Mesenchymal stem cell (in vitro differentiated cells and primary cell): ENCODE data around the gene SLC45A2.
"Not testable (repeated sequence)": the region's sequence is repeated elsewhere in the genome, so short reads cannot be mapped to it uniquely, and the experiment has no call there.

ENCODE experiments used
- DNase-seq: peaks from one replicate; pipeline ENCODE4 v3.0.0-alpha.2; 2013
- H2AFZ ChIP-seq: one replicate; pipeline ENCODE4 v1.6.1; 2013; ENCODE audit warnings: low read depth, mild to moderate bottlenecking, control low read depth, inconsistent platforms, low read length, moderate library complexity
- H2AK5ac ChIP-seq: 2 replicates; pipeline ENCODE4 v1.6.1; 2013; ENCODE audit warnings: low read length, moderate library complexity, mild to moderate bottlenecking, inconsistent platforms; ENCODE audit not compliant: severe bottlenecking
- H2BK120ac ChIP-seq: one replicate; pipeline ENCODE4 v1.6.1; 2013; ENCODE audit warnings: low read depth, mild to moderate bottlenecking, inconsistent platforms, low read length, moderate library complexity
- H2BK12ac ChIP-seq, 2 experiments: one replicate each; pipeline ENCODE4 v1.6.1; 2013; ENCODE audit warnings: inconsistent platforms in 2 of 2, low read length in 2 of 2, mild to moderate bottlenecking in 2 of 2, moderate library complexity in 2 of 2, control low read depth in 1 of 2
- H2BK15ac ChIP-seq: one replicate; pipeline ENCODE4 v1.6.1; 2013; ENCODE audit warnings: mild to moderate bottlenecking, low read depth, inconsistent platforms; ENCODE audit not compliant: poor library complexity, severe bottlenecking
- H2BK5ac ChIP-seq: 2 replicates; pipeline ENCODE4 v1.6.1; 2013; ENCODE audit warnings: low read depth, mild to moderate bottlenecking, low read length, control low read depth, inconsistent platforms; ENCODE audit not compliant: poor library complexity, severe bottlenecking
- H3K14ac ChIP-seq, 2 experiments: one replicate each; pipeline ENCODE4 v1.6.1; 2013; ENCODE audit warnings: inconsistent platforms in 2 of 2, low read length in 2 of 2, control low read depth in 1 of 2, mild to moderate bottlenecking in 1 of 2, moderate library complexity in 1 of 2
- H3K18ac ChIP-seq, 2 experiments: one replicate each; pipeline ENCODE4 v1.6.1; 2013; ENCODE audit warnings: inconsistent platforms in 2 of 2, low read length in 2 of 2, control low read depth in 1 of 2, low read depth in 1 of 2, mild to moderate bottlenecking in 1 of 2
- H3K23ac ChIP-seq, 2 experiments: one replicate each; pipeline ENCODE4 v1.6.1; 2013; ENCODE audit warnings: inconsistent platforms in 2 of 2, low read length in 2 of 2, mild to moderate bottlenecking in 2 of 2, moderate library complexity in 2 of 2, control low read depth in 1 of 2
- H3K27ac ChIP-seq: 2 replicates; pipeline ENCODE4 v1.5.1; 2013; ENCODE audit warnings: mild to moderate bottlenecking, moderate library complexity, low read length, control low read depth, inconsistent platforms; ENCODE audit not compliant: poor library complexity, severe bottlenecking
- H3K27me3 ChIP-seq, 2 experiments: 2 replicates each; pipeline versions ENCODE4 v1.6.1 to v1.7.0; 2013; ENCODE audit warnings: low read length in 2 of 2, mild to moderate bottlenecking in 2 of 2, moderate library complexity in 2 of 2, control low read depth in 1 of 2, inconsistent platforms in 1 of 2; ENCODE audit not compliant: control insufficient read depth in 1 of 2, insufficient read depth in 1 of 2
- H3K36me3 ChIP-seq, 2 experiments: 2 replicates each; pipeline versions ENCODE4 v1.6.1 to v1.7.0; 2013; ENCODE audit warnings: low read length in 2 of 2, control low read depth in 1 of 2, inconsistent platforms in 1 of 2, low read depth in 1 of 2, mild to moderate bottlenecking in 1 of 2; ENCODE audit not compliant: insufficient read depth in 2 of 2, control insufficient read depth in 1 of 2
- H3K4ac ChIP-seq, 2 experiments: one replicate each; pipeline ENCODE4 v1.6.1; 2013; ENCODE audit warnings: inconsistent platforms in 2 of 2, low read length in 2 of 2, mild to moderate bottlenecking in 2 of 2, moderate library complexity in 2 of 2, control low read depth in 1 of 2, low read depth in 1 of 2
- H3K4me1 ChIP-seq: 2 replicates; pipeline ENCODE4 v1.6.1; 2013; ENCODE audit warnings: low read depth, low read length, control low read depth; ENCODE audit not compliant: control insufficient read depth, insufficient read depth
- H3K4me2 ChIP-seq: 2 replicates; pipeline ENCODE4 v1.6.1; 2013; ENCODE audit warnings: low read length, mild to moderate bottlenecking, inconsistent platforms; ENCODE audit not compliant: poor library complexity, severe bottlenecking
- H3K4me3 ChIP-seq, 2 experiments: 2 replicates each; pipeline versions ENCODE4 v1.5.1 to v1.7.0; 2013; ENCODE audit warnings: low read length in 2 of 2, mild to moderate bottlenecking in 2 of 2, control low read depth in 1 of 2, low read depth in 1 of 2; ENCODE audit not compliant: insufficient read depth in 1 of 2
- H3K79me1 ChIP-seq: replicated peaks from 2 replicates; pipeline ENCODE4 v1.6.1; 2013; ENCODE audit warnings: mild to moderate bottlenecking, control low read depth, low read length, inconsistent platforms; ENCODE audit not compliant: poor library complexity, severe bottlenecking
- H3K9ac ChIP-seq: 2 replicates; pipeline ENCODE4 v1.7.0; 2013; ENCODE audit warnings: mild to moderate bottlenecking, low read length, moderate library complexity
- H3K9me3 ChIP-seq: 2 replicates; pipeline ENCODE4 v1.7.0; 2013; ENCODE audit warnings: mild to moderate bottlenecking, low read length; ENCODE audit not compliant: control insufficient read depth
- H4K8ac ChIP-seq: one replicate; pipeline ENCODE4 v1.6.1; 2013; ENCODE audit warnings: inconsistent platforms, mild to moderate bottlenecking, low read length, moderate library complexity
- H4K91ac ChIP-seq: one replicate; pipeline ENCODE4 v1.6.1; 2013; ENCODE audit warnings: mild to moderate bottlenecking, low read length, inconsistent platforms
- WGBS: methylation state at CpG from one replicate; pipeline ENCODE4 v1.1.7; 2013; ENCODE audit warnings: mixed read lengths; 5-methylcytosine and 5-hydroxymethylcytosine counted together

SLC45A2 gene

GRCh38 chr5:34012791-34013190 is 28.3 kb upstream of the SLC45A2 start:
- Histone ChIP-seq H2BK12ac (no peak overlapping the region), H3K14ac (no peak overlapping the region), H2BK15ac (no peak overlapping the region), H4K8ac (no peak overlapping the region), H3K23ac (no peak overlapping the region), H3K36me3 (no peaks in the 10 kb centered on the region), H3K79me1 (no peaks in the 10 kb centered on the region), H2BK120ac (no peak overlapping the region), H3K27me3 (no peaks in the 10 kb centered on the region), H3K4me2 (no peak overlapping the region), H3K4ac (no peak overlapping the region), H2BK5ac (no peak overlapping the region), H4K91ac (no peak overlapping the region), H2AK5ac (no peak overlapping the region), H3K4me3 (no peak overlapping the region), H3K9me3 (no peaks in the 10 kb centered on the region), H3K4me1 (no peaks in the 10 kb centered on the region), H3K18ac (no peak overlapping the region), H3K9ac (no peak overlapping the region), H3K27ac (no peak overlapping the region), H2AFZ (no peak overlapping the region)
- DNase-seq: no peak

GRCh38 chr5:34011536-34011935 is 27.0 kb upstream of the SLC45A2 start:
- Histone ChIP-seq H3K18ac (no peak overlapping the region), H2BK15ac (no peak overlapping the region), H3K23ac (no peak overlapping the region), H2BK120ac (no peak overlapping the region), H3K27me3 (no peaks in the 10 kb centered on the region), H2AFZ (no peak overlapping the region), H3K4me3 (peak overlapping the region in 1 of 2 experiments; percentile 31), H3K14ac (no peak overlapping the region), H2BK5ac (no peak overlapping the region), H3K4ac (no peak overlapping the region), H3K36me3 (no peaks in the 10 kb centered on the region), H2AK5ac (no peak overlapping the region), H3K79me1 (no peaks in the 10 kb centered on the region), H4K8ac (no peak overlapping the region), H3K4me2 (no peak overlapping the region), H3K4me1 (peaks cover 3% of the 10 kb centered on the region), H3K9me3 (no peaks in the 10 kb centered on the region), H3K9ac (peak overlapping the region; percentile 43), H4K91ac (no peak overlapping the region), H2BK12ac (no peak overlapping the region), H3K27ac (no peak overlapping the region)
- 97% methylated on average over 2 of the region's 4 CpGs for WGBS
- no peak for DNase-seq

GRCh38 chr5:34010146-34010545 is 25.7 kb upstream of the SLC45A2 start:
- not testable (repeated sequence) for DNase-seq
- WGBS: 92% methylated on average over 2 of the region's 2 CpGs

GRCh38 chr5:34009610-34010009 is 25.1 kb upstream of the SLC45A2 start:
- no peak for DNase-seq
- Histone ChIP-seq H3K27me3 (no peaks in the 10 kb centered on the region), H3K9ac (no peak overlapping the region), H3K18ac (no peak overlapping the region), H2BK15ac (no peak overlapping the region), H3K4me2 (no peak overlapping the region), H2BK12ac (no peak overlapping the region), H3K14ac (no peak overlapping the region), H2AK5ac (no peak overlapping the region), H3K4me1 (peaks cover 3% of the 10 kb centered on the region), H4K8ac (no peak overlapping the region), H2AFZ (no peak overlapping the region), H3K23ac (no peak overlapping the region), H3K27ac (no peak overlapping the region), H3K9me3 (no peaks in the 10 kb centered on the region), H3K4me3 (no peak overlapping the region), H2BK5ac (no peak overlapping the region), H3K79me1 (peaks cover 2% of the 10 kb centered on the region), H4K91ac (no peak overlapping the region), H2BK120ac (no peak overlapping the region), H3K4ac (no peak overlapping the region), H3K36me3 (peaks cover 0 to 11% of the 10 kb centered on the region in 2 experiments)
- WGBS: 100% methylated on average over 1 of the region's 1 CpG

More at GRCh38 chr5:34010146-34010545, 25.7 kb upstream of the SLC45A2 start:
- H2BK120ac ChIP-seq, H3K27me3 ChIP-seq, H4K8ac ChIP-seq, H3K36me3 ChIP-seq, H3K4me1 ChIP-seq, H3K79me1 ChIP-seq, H3K9me3 ChIP-seq, H4K91ac ChIP-seq, H3K4ac ChIP-seq, H3K18ac ChIP-seq, H2BK5ac ChIP-seq, H2AK5ac ChIP-seq, H3K4me2 ChIP-seq, H2AFZ ChIP-seq, H2BK15ac ChIP-seq, H2BK12ac ChIP-seq, H3K9ac ChIP-seq, H3K23ac ChIP-seq, H3K27ac ChIP-seq, H3K14ac ChIP-seq, H3K4me3 ChIP-seq: not testable (repeated sequence)
